Bronchial epithelial cell (primary cell): ENCODE data around the gene LRP1B. TPM values are rescaled to one million over a fixed set of nuclear protein-coding genes. Genes with fewer than 3 reads are reported as not detected.

Experiments
- DNase-seq: peaks from one replicate; pipeline ENCODE4 v3.0.0-alpha.2; 2010; ENCODE audit warnings: low read depth
- FAIRE-seq: peaks from 2 replicates; lab custom pipeline; 2011; peaks lifted over from hg19 to GRCh38; lab: Jason Lieb, UNC
- H3K27me3 ChIP-seq: 2 replicates; pipeline ENCODE4 v1.5.1; 2011; ENCODE audit warnings: low read length; ENCODE audit not compliant: control insufficient read depth, insufficient read depth
- H3K36me3 ChIP-seq: 2 replicates; pipeline ENCODE4 v1.5.1; 2011; ENCODE audit warnings: low read length; ENCODE audit not compliant: control insufficient read depth, insufficient read depth
- H3K4me3 ChIP-seq: 2 replicates; pipeline ENCODE4 v1.5.1; 2011; ENCODE audit warnings: mild to moderate bottlenecking, low read depth, low read length, control low read depth
- CTCF ChIP-seq: IDR thresholded peaks from 2 replicates; pipeline ENCODE4 v1.5.1; 2011; ENCODE audit warnings: mild to moderate bottlenecking, moderate library complexity, low read length, control low read depth, inconsistent platforms; ENCODE audit not compliant: insufficient read depth, severe bottlenecking
- total RNA-seq: library from RNA; depleted of rRNA; stranded (reverse); fragments of >200 nt; gene quantifications from 2 replicates; pipeline ENCODE4 v1.2.1, GENCODE V29; 2014

LRP1B gene
- total RNA-seq, 1 donor from 2014 or later = under 0.01 TPM

- DNase-seq (no peak), FAIRE-seq (no peak)
- Histone ChIP-seq H3K27me3 (no peaks in the 10 kb centered on the region), H3K4me3 (no peak overlapping the region), H3K36me3 (no peaks in the 10 kb centered on the region)
- no peak for TF ChIP-seq CTCF
These were observed 766.0 kb downstream of the LRP1B start for GRCh38 chr2:141364821-141365220.

GRCh38 chr2:141362311-141362710 is 768.5 kb downstream of the LRP1B start:
- no peak for FAIRE-seq
- Histone ChIP-seq H3K27me3 (no peaks in the 10 kb centered on the region), H3K4me3 (no peak overlapping the region), H3K36me3 (no peaks in the 10 kb centered on the region)
- no peak for DNase-seq
- no peak for TF ChIP-seq CTCF

- TF ChIP-seq CTCF = no peak
These were observed 782.3 kb downstream of the LRP1B start for GRCh38 chr2:141348481-141348880.

GRCh38 chr2:141341444-141341843 is 789.4 kb downstream of the LRP1B start:
- FAIRE-seq = no peak
- no peaks in the 10 kb centered on the region for H3K27me3 ChIP-seq
- no peak overlapping the region for H3K4me3 ChIP-seq
- peak; percentile 2 for DNase-seq
- TF ChIP-seq CTCF = no peak
- no peaks in the 10 kb centered on the region for H3K36me3 ChIP-seq

More at GRCh38 chr2:141348481-141348880, 782.3 kb downstream of the LRP1B start:
- H3K36me3 ChIP-seq = no peaks in the 10 kb centered on the region
- no peak overlapping the region for H3K4me3 ChIP-seq
- DNase-seq = peak; percentile 25
- no peaks in the 10 kb centered on the region for H3K27me3 ChIP-seq
- no peak for FAIRE-seq

- TF ChIP-seq CTCF = no peak
- Histone ChIP-seq H3K4me3 (no peak overlapping the region), H3K27me3 (no peaks in the 10 kb centered on the region), H3K36me3 (no peaks in the 10 kb centered on the region)
- DNase-seq (peak; percentile 89), FAIRE-seq (peak; percentile 83)
These were observed 799.7 kb downstream of the LRP1B start for GRCh38 chr2:141331127-141331526.

- TF ChIP-seq CTCF = no peak
- Histone ChIP-seq H3K4me3 (no peak overlapping the region), H3K27me3 (no peaks in the 10 kb centered on the region), H3K36me3 (no peaks in the 10 kb centered on the region)
- DNase-seq (peak; percentile 11), FAIRE-seq (no peak)
These were observed 800.9 kb downstream of the LRP1B start for GRCh38 chr2:141329964-141330363.
